A549 (cell line): ENCODE data around the gene PRICKLE1.

Experiments used
- JUN ChIP-seq, 2 experiments: fragments of >200 bp; sonication (Bioruptor Twin); formaldehyde crosslinking; IDR thresholded peaks; 2 replicates in 1 of 2; 3 replicates in 1 of 2; pipeline ENCODE4 v1.6.1; 2016 to 2017
- MYC ChIP-seq: IDR thresholded peaks from 2 replicates; pipeline ENCODE4 v1.6.1; 2012; ENCODE audit warnings: mild to moderate bottlenecking, inconsistent platforms, low read length, improper control_type of control experiment, borderline replicate concordance
- NFE2L2 ChIP-seq: fragments of 150-350 bp; conservative IDR thresholded peaks from 2 replicates; pipeline ENCODE4 v1.6.1; 2014; ENCODE audit warnings: low read length
- PHF8 ChIP-seq: fragments of 200-600 bp; sonication (generic); IDR thresholded peaks from 2 replicates; pipeline ENCODE4 v1.6.1; 2016; ENCODE audit warnings: low read depth, mild to moderate bottlenecking, antibody characterized with exemption, moderate library complexity, borderline replicate concordance
- POLR2A ChIP-seq: IDR thresholded peaks from 2 replicates; pipeline ENCODE4 v1.6.1; 2012; ENCODE audit warnings: mild to moderate bottlenecking, low read length
- TF ChIP-seq, protein P1 (sequence below): fragments of >200 bp; sonication (Bioruptor Twin); formaldehyde crosslinking; IDR thresholded peaks from 3 replicates; pipeline ENCODE4 v1.5.1; 2016

DNA sequence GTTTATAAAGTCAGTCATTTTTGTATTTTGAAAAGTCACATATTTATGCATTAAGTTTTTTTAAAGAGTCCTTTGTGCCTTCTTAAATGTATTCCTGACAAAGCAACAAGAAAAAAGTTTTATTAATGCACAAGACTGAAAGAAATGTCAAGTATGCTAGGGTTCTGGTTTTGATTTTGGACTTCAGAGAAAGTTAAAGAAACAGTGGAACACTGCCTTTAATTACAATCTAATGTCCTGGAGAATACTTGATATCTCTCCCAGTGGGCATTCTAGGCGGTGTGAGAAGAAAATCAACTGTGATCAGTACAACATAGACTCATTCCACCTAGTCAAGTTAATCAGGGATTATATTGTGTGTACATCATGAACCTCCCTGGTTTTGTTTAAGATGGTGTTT lies 49.9 kb downstream of the PRICKLE1 start:
- TF ChIP-seq, protein P1, sequence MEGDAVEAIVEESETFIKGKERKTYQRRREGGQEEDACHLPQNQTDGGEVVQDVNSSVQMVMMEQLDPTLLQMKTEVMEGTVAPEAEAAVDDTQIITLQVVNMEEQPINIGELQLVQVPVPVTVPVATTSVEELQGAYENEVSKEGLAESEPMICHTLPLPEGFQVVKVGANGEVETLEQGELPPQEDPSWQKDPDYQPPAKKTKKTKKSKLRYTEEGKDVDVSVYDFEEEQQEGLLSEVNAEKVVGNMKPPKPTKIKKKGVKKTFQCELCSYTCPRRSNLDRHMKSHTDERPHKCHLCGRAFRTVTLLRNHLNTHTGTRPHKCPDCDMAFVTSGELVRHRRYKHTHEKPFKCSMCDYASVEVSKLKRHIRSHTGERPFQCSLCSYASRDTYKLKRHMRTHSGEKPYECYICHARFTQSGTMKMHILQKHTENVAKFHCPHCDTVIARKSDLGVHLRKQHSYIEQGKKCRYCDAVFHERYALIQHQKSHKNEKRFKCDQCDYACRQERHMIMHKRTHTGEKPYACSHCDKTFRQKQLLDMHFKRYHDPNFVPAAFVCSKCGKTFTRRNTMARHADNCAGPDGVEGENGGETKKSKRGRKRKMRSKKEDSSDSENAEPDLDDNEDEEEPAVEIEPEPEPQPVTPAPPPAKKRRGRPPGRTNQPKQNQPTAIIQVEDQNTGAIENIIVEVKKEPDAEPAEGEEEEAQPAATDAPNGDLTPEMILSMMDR, result no peak
- TF ChIP-seq MYC, result no peak
- TF ChIP-seq POLR2A, result no peak
- no peak for TF ChIP-seq JUN (IDR thresholded peaks at IDR 0.05)
- no peak for TF ChIP-seq NFE2L2
- TF ChIP-seq PHF8, result no peak
